ENCODE results near the gene MYLK2.
"Not testable (repeated sequence)": the region's sequence is repeated elsewhere in the genome, so short reads cannot be mapped to it uniquely, and the experiment has no call there.

DNA sequence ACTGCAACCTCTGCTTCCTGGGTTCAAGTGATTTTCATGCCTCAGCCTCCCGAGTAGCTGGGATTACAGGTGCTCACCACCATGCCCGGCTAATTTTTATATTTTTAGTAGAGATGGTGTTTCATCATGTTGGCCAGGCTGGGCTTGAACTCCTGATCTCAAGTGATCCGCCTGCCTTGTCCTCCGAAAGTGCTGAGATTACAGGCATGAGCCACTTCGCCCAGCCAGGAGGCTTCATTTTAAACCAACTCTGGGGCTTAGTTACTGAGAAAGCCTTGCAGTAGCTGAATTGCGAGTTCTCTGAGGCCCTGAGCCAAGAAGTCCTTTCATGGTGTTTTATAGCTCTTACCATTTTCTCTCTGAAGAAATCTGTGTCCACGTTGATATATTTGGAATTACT is 5.0 kb upstream of the MYLK2 start:
- not testable (repeated sequence) for TF ChIP-seq POLR2A (IDR thresholded peaks at IDR 0.05); EP300 (IDR thresholded peaks at IDR 0.05; ENCODE audit: low read depth)
- TF ChIP-seq, protein P1, sequence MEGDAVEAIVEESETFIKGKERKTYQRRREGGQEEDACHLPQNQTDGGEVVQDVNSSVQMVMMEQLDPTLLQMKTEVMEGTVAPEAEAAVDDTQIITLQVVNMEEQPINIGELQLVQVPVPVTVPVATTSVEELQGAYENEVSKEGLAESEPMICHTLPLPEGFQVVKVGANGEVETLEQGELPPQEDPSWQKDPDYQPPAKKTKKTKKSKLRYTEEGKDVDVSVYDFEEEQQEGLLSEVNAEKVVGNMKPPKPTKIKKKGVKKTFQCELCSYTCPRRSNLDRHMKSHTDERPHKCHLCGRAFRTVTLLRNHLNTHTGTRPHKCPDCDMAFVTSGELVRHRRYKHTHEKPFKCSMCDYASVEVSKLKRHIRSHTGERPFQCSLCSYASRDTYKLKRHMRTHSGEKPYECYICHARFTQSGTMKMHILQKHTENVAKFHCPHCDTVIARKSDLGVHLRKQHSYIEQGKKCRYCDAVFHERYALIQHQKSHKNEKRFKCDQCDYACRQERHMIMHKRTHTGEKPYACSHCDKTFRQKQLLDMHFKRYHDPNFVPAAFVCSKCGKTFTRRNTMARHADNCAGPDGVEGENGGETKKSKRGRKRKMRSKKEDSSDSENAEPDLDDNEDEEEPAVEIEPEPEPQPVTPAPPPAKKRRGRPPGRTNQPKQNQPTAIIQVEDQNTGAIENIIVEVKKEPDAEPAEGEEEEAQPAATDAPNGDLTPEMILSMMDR (IDR thresholded peaks at IDR 0.05), result not testable (repeated sequence)
